Stimulated activated CD8-positive, alpha-beta memory T cell treated with anti-CD3 and anti-CD28 coated beads, Interleukin-15, amount 100 ng/mL, for 48 hours (primary cell): ENCODE results near the gene CDYL2.

ENCODE experiments used
- DNase-seq, 2 donors: peaks; one replicate each; pipeline ENCODE4 v3.0.0-alpha.2; 2020; ENCODE audit warnings: low read depth in 2 of 2

The CDYL2 gene

GRCh38 chr16:80705596-80705995 is 98.8 kb downstream of the CDYL2 start:
- DNase-seq = no peak

- DNase-seq = no peak
Observed at GRCh38 chr16:80704751-80705505, 99.5 kb downstream of the CDYL2 start.

GRCh38 chr16:80703131-80704071 is 101.0 kb downstream of the CDYL2 start:
- DNase-seq = no peak

GRCh38 chr16:80702696-80703095 is 101.7 kb downstream of the CDYL2 start:
- no peak for DNase-seq

- no peak for DNase-seq
Observed at GRCh38 chr16:80700558-80700957, 103.8 kb downstream of the CDYL2 start.

GRCh38 chr16:80695020-80695419 is 109.4 kb downstream of the CDYL2 start:
- no peak for DNase-seq

GRCh38 chr16:80693553-80693952 is 110.8 kb downstream of the CDYL2 start:
- no peak for DNase-seq

GRCh38 chr16:80692270-80692669 is 112.1 kb downstream of the CDYL2 start:
- DNase-seq = no peak

GRCh38 chr16:80691111-80691741 is 113.2 kb downstream of the CDYL2 start:
- no peak for DNase-seq

- DNase-seq = no peak
Observed at GRCh38 chr16:80689487-80689886, 114.9 kb downstream of the CDYL2 start.

GRCh38 chr16:80687606-80688005 is 116.8 kb downstream of the CDYL2 start:
- DNase-seq = no peak

GRCh38 chr16:80684906-80685305 is 119.5 kb downstream of the CDYL2 start:
- no peak for DNase-seq

- DNase-seq = no peak
Observed at GRCh38 chr16:80684136-80684765, 120.1 kb downstream of the CDYL2 start.

- DNase-seq = no peak
Observed at GRCh38 chr16:80683646-80684045, 120.8 kb downstream of the CDYL2 start.

GRCh38 chr16:80682421-80683070 is 121.9 kb downstream of the CDYL2 start:
- no peak for DNase-seq

GRCh38 chr16:80681436-80681835 is 123.0 kb downstream of the CDYL2 start:
- DNase-seq = no peak

- no peak for DNase-seq
Observed at GRCh38 chr16:80680839-80681238, 123.6 kb downstream of the CDYL2 start.

- DNase-seq = no peak
Observed at GRCh38 chr16:80680046-80680445, 124.4 kb downstream of the CDYL2 start.

- DNase-seq = no peak
Observed at GRCh38 chr16:80674884-80675283, 129.5 kb downstream of the CDYL2 start.

- DNase-seq = no peak
Observed at GRCh38 chr16:80672379-80672778, 132.0 kb downstream of the CDYL2 start.

- DNase-seq = no peak
Observed at GRCh38 chr16:80671281-80671849, 133.0 kb downstream of the CDYL2 start.
